Inferior parietal cortex (tissue), 1 donor: Measurements from ENCODE around the gene ARMH3.

ENCODE experiments used
- DNase-seq: peaks from one replicate; pipeline ENCODE4 v3.0.0-alpha.2; 2016; ENCODE audit errors: extremely low spot score

ARMH3 gene

DNA sequence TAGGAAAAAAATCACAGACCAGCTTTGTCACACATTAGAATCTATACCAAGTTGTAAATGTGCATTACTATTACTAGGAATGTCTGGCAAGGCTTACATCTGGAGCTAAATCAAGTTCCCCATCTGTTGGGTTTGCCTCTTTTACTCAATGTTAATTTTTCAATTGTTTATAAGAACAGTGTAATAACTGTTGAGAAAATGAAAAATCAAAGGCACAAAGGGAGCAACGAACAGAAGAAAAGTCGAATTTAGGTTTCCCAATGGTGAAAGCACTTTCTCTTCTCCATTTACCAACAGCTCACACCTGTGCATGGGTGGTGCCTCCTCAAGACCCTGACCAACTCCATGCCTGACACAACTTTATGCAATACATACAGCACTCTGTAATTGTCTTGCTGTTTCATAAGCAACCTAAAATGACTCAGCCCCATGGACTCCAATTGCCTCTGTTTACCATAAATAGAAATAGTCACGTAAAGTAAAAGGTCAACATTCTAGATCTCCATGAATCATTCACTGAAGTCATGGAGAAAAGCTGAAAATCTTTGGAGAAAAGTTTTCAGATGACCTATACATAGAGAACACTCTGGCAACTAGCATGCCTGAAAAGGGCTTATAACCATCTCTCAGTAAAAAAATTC lies 116.8 kb downstream of the ARMH3 start:
- DNase-seq, result no peak

DNA sequence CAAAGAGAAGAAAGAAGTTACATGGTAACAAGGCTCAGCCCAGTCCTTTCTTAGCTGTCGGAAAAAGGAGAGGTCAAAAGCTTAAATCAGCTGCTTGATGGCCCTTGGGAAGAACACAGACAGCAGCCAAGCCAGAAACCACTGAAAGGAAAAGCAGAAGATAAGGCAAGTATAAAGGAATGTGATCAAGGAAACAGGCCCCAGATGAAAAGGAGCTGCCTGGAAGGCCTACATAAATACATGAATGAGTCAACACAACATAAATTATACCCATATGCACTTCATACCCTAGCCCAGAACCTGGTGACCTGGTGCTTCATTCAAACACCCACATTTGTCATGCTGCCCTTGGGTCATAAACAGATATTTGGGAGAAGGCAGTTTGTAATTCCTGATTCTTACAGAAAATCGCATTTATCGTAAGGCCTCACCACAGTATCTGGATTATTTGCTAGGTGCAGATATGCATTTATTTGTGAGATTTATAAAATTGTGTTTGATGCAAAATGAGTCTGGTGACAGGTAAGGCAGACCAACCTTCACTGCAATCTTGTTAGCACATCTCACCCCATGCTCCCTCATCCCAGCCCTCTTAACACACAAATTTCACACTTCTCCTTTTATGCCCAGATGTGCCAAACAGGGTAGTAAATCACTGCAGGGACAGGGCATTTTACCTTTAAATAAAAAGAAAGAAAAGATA lies 117.5 kb downstream of the ARMH3 start:
- no peak for DNase-seq

DNA sequence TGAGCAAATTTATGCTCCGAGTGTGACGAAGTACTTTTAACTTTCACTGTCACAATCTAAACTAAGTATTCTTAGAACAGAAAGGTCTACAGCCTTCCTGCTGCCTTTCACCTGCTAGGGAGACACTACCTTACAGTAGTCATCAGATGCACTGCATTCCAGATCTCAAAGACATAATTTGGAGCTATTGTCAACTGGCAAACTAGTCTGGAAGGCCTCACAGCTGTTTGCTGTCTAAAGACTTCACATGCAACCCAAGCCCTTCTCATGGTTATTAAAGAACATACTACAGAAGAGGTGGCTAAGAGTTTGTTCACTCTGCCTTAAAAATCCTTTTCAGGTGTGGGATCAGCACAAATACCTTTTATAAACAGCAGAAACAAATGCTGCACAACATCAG lies 120.5 kb downstream of the ARMH3 start:
- DNase-seq, result no peak

DNA sequence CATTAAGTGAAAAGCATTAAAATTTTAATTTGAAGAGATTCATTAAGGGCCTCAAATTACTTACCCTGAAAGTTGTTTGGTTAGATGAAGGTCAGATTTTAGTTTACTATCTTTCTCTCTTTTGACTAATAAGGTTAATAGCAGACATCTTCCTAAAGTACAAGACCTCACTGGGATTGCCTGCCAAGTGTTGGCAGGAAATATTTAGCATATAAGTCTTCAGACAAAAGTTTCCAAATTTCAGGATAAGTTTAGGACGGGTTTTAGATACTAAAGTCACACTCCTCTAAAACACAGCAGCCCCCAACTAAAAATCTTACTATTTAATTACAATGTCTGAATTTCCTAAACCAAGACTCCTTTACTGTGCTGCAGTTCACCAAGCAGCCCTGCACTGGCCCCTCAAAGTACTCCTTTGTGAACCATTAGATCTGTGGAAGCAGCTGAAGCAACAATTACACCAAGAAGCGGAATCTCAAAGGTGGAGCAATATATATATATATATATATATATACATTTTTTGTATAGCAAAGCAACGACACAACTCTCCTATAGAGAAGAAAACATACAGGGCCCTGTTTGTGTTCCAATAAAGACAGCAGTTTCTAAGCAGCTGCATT lies 121.2 kb downstream of the ARMH3 start:
- DNase-seq, result no peak

DNA sequence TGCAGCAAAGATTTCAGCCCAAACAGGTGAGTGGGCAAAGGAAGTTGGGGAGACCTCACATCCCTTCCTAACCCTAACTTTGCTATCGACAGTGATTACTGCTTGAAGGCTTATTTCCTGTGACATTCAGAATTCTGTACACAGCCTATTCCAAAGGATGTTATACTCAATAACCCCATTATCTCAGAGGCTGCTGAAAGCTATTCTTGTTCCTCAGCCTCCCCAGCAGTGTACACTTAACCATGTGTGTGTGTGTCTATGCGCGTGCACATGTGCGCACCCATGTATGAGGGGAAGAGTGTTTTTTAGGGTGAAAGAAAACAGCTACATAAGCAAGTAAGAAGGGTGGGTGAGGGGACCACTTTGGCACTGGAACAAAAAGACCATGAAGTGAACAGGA lies 122.0 kb downstream of the ARMH3 start:
- DNase-seq, result no peak

DNA sequence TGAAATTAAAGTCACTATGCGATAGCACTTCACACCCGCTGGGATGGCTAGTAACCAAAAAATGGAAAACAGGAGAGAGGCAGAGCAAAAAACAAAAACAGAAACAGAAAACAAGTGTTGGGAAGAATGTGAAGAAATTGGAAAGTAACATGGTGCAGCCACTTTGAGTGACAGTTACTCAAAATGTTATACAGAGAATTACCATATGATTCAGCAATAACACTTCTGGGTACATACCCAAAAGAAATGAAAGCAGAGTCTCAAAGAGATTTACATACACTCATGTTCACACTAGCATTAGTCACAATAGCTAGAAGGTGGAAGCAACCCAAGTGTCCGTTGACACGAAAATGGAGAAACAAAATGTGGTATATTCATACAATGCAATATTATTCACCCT lies 123.8 kb downstream of the ARMH3 start:
- DNase-seq, result no peak

DNA sequence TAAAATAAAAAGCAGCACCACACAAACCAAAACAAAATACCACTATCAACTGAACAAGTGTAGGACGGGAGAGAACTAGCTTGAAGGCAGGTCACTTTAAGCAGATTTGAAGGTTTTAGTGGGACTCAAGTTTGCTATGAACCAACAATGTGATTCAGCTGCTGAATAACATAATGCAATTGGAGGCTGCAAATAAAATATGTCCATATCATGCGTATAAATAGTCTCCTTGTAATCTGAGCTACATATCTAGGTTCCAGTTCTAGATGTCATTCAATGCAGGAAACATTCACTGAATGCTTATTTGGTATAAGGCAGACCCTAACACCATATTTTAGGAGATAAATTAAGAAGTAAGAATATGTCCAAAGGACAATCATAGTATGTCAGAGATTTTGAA lies 130.9 kb downstream of the ARMH3 start:
- DNase-seq, result no peak

DNA sequence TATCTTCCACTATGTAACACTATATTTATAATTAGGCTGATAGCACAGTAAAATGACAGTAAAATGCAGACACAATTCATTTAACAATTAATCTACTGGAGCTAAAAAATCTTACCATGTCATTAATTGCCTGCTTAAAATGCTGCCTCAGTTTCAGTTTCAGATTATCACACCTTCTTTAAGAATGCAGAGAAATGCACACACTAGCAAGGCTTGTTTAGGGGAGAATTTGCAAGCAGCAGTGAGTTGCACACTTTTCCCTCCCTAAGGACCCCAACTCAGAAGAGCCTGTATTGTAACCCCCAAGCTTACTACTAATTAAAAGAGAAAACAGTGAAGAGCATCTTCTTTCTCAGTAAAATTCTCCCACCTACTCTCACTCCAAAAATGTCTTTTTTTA lies 132.7 kb downstream of the ARMH3 start:
- DNase-seq, result no peak

DNA sequence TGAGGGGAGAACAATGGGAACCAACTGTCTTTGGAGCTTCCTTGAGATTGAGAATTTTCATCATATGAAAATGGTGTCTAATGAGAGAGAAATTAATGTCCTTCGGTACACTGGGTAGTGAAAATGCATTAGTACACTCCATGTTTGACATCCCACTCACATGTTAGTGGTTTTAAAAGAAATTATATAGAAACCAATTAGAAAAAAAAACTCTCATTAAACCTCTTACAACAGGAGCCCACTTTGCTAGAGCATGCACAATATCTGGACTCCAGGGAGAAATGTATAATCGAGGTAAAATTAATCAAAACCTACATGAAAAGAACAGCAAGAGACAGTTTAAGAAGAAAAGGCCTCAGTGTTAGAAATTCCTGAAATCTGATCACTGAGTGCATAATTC lies 133.1 kb downstream of the ARMH3 start:
- no peak for DNase-seq

DNA sequence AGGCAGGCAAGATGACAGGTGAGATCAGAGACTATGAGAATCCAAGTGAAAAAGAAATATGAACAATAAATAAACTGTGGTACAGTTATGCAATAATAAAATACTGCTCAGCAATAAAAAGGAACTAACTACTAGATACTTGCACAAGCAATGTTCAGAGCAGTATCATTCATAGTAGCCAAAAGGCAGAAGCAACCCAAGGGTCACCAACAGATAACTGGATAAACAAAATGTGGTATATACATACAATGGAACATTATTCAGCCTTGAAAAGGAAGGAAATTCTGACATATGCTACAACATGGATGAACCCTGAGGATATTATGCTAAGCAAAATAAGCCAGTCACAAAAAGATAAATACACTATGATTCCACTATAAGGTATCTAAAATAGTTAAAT lies 135.4 kb downstream of the ARMH3 start:
- DNase-seq, result no peak

DNA sequence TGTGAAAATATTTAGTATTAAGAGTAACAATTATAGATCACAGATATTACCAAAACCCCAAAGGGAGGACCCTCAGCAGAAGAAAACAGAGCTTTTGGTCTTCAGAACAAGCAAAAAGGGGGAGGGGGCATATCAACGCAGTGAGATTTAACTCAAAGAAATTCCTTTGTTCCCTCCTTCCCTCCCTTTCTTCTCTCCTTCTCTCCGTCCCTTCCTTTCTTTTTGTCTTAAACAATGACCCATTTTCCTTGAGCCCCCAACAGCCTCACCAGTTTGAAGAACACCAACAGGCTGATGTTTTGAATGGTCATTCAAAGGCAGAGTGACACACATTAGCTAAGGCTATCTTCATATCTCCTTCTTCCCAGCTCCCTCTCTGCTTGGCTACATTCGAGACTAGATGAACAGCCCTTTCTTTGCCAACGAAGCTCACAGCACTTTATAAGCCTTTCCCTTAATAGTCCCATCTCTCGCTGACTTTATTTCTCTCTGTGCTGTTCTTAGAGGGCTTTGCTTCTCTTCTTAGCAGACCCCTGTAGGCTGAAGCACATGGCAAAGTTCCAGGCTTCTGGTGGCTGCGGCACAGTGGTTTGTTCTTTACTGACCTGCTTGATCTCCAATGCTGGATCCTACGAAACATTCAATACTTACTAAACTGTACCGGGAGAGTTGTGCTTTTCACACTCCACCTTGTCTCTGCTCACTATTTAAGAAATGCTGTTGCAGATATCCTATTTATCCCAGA lies 136.8 kb downstream of the ARMH3 start:
- DNase-seq, result no peak

DNA sequence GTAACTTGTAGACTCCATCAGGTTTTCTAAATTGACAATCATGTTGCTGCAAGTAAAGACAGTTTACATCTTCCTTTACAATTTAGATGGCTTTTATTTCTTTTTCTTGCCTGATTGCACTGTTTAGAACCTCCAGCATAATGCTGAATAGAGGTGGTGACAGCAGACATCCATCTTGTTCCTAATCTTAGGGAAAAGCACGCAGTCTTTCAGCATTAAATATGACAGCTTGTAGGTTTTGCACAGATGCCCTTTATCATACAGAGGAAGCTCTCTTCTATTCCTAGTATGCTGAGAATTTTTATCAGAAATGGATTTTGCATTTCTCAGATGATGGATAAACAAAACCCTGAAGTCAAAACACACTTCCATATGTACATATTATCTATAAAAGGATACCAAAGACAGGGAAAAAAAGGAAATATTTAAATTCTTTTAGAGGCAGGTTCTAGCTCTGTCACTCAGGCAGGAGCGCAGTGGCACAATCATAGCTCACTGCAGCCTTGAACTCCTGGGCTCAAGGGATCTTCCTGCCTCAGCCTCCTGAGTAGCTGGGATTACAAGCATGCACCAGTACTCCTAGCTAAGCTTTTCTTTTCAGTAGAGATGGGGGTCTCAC lies 143.3 kb downstream of the ARMH3 start:
- DNase-seq, result no peak

DNA sequence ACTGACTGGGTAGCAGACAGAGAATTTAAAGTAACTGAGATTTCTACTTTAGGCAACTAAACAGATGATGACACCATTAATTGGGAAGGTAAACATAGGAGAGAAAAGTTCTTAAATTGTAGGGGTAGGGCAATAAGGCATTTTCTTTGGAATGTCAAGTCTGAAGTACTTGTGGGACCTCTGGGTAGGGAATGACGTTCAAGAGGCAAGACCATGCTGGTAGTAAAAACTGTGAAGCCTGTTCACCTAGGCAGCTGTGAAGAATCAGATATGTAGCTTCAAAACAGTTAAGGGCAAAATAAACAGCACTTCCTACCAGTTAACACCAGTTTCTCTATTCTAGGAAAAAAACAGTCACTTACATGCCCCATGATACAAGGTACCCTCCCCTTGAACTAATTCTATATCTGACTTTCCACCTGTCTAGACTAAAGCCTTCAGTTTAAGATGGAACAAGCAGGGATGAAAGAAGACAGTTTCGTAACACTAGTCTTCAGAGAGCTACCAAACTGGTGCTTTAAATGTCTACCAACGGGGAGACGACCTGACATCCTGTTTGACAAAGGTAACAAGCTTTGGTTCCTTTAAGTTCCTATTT lies 149.3 kb downstream of the ARMH3 start:
- DNase-seq, result no peak

DNA sequence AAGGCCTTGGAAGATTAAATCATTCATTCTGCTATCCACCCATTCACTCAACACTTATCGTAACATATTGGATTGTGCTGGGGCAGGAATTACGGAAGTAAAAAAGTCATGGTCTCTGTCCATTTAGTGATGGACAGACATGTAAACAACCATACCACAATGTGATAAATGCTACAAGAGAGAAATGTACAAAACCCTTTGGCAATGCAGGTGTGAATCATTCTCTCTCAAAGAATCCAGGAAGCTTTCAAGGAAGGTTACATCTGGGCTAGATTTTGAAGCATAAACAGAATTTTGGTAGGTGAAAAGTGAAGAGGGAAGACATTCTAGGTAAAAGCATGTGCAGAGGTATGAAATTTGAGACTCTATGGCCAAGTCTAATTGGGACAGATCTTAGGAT lies 150.7 kb downstream of the ARMH3 start:
- no peak for DNase-seq

DNA sequence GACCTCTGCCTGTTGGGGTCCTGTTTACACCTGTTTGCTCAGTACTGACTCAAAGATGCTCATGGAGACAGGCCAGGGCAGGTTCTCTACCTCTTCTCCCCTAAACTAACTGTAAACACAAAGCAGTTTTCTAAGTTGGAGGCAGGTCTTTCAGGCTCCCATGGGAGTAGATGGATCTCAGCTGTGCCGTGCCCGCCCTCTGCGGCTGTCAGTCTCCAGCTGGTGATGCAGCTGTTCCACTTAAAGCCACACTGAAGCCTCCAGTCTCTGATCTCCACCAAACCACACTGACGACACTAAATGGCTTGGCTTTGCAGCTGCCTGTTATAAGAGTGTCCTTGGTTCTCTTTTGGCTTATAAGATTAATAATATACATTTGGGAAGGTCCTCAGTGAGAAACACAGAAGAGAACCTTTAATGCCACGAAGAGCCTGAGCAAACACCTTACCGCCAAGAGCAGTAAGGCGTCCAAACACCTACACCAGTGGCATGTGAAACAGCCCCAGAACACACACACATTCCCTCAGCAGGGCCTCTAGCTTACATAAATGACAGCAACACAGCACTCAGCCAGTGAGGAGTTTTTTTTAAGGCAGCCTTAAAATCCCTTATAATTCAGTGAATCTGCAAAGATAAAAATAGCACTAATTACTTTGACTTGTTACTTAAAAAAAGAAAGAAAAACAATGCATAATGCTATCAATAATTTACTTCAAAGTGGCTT lies 152.0 kb downstream of the ARMH3 start:
- peak; percentile 29 for DNase-seq

DNA sequence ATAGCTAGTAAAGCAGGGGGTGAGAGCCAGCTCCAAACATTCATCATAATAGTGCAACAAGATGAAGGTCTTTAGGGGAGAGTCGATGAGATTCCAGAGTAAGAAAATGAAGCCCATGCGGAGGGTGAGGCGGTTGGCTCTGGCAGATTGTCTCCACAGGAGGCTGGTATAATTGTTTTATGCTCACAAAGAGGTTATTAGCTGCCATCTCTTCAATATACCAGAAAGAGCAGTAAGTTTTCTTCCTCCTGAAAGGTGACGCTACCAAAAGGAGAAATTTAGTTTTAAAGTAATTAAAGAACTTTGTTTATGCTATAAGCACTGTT lies 153.2 kb downstream of the ARMH3 start:
- DNase-seq, result no peak

DNA sequence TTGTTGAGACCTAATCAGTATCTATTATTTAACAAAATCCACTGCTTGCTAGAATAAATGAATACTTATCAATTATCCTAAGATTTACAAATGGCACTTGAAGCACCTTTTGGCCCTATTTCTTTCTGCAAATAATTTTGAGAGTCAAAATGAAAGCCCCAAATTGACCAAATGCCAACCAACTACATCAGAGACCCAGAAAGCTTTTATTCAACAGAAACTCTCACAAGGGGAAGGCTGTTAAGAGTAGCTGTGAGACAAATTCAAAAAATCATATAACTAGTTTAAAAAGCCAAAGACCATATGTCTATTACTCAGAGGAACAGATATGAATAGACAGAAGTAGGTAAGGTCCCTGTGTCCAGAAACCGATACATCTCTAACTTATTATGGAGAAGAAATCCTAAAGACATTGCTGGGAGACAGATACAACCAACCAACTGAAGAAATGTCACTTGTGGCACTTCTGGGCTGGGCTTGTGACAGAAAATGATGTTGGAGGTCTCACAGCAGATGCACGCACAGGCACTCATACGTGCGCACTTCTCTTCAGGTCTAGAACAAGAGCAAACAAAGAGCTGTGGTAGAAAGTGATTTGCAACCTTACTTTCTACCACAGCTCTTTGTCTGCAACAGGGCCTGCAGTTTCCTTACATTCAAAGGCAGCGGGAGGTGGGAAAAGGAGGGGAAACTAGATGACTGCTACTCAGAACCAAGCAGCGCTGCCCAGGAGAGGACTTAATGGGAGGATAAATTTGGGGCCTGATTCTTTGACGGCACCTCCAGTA lies 153.7 kb downstream of the ARMH3 start:
- DNase-seq, result no peak

DNA sequence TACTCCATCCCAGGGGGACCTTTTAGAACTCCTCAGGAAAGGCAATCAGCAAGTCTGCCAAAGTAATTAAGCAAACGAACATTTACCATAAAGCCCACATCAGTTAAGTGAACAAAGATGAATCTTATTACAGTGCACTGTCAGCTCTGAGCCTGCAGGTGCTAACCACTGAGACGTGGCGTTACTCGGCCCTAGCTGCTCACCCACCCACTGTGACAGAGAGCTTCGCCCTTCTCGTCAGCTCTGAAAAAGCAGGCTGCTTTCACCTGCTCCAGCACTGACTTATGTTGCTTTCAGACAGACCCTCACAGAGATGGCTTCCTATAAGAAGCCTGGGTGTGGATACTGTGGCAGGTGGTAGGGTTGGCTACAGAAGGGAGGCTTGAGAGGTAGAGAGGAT lies 154.6 kb downstream of the ARMH3 start:
- no peak for DNase-seq

DNA sequence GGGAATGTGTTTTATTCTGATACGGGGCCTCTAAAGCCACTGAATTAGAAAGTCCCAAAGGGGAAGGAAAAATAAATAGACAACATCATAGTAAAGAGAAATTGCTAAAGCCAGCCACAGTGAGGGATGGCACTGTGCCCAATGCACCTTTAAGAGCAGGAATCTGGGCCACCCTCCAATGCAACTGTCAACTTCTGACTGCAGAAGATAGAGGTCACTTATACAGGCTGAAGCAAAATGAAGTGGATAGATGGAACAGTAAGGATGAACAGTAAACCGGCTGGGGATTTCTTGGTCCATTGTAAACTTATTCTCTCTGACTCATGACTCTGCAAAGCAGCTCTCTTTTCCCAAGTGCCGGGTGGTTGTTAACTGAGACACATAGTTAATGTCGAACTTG lies 158.3 kb downstream of the ARMH3 start:
- no peak for DNase-seq

DNA sequence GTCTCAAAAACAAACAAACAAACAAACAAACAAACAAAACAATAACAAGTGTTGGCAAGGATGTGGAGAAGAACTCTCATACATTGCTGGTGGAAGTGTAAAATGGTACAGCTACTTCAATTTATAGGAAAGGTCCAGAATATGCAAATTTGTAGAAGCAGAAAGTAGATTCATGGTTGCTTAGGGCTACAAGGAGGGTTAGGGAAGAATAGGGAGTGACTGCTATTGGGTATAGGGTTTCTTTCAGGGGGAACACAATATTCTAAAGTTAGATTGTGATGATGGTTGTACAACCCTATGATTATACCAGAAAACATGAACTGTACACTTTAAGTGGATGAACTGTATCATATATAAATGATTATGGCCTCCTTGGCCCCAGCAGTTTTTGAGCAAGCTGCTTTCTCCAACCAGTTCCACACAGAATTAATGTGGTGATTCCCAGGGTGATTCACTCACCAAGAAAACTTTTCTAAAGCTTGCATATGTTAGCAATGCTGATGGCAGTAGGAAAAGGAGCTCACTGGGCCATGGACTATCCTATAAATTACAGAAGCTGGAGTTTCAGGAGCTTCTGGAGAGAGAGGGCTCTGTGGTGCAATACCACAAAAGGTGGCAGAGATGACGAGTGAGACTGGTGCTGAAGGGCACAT lies 159.6 kb downstream of the ARMH3 start:
- no peak for DNase-seq
